Stimulated activated effector memory CD8-positive, alpha-beta T cell treated with anti-CD3 and anti-CD28 coated beads, Interleukin-12 subunit alpha, Interleukin-12 subunit beta, amount 100 ng/mL, for 72 hours (primary cell): ENCODE measurements around the gene AVL9.
A peak's percentile ranks its signal among the peaks of the same experiment; 100 is the strongest.

ENCODE experiments used
- ATAC-seq: fragments of 150-1000 bp; cut with Tn5 transposase; 2 replicates; pipeline ENCODE4 v1.10.0; 2021
- DNase-seq, 2 donors: peaks; one replicate each; pipeline ENCODE4 v3.0.0; 2021 to 2022; ENCODE audit warnings: low spot score in 2 of 2
- H3K27ac Mint-ChIP-seq: one replicate; pipeline ENCODE4 v1.8.0; 2022; ENCODE audit warnings: mild to moderate bottlenecking, mixed read lengths
- H3K36me3 Mint-ChIP-seq: one replicate; pipeline ENCODE4 v1.8.0; 2022; ENCODE audit warnings: mild to moderate bottlenecking, mixed read lengths
- H3K4me1 Mint-ChIP-seq: one replicate; pipeline ENCODE4 v1.8.0; 2022; ENCODE audit warnings: mixed read lengths
- H3K4me3 Mint-ChIP-seq: one replicate; pipeline ENCODE4 v1.8.0; 2022; ENCODE audit warnings: mild to moderate bottlenecking, mixed read lengths
- H3K9me3 Mint-ChIP-seq: one replicate; pipeline ENCODE4 v1.8.0; 2022; ENCODE audit warnings: mixed read lengths

Gene AVL9

DNA sequence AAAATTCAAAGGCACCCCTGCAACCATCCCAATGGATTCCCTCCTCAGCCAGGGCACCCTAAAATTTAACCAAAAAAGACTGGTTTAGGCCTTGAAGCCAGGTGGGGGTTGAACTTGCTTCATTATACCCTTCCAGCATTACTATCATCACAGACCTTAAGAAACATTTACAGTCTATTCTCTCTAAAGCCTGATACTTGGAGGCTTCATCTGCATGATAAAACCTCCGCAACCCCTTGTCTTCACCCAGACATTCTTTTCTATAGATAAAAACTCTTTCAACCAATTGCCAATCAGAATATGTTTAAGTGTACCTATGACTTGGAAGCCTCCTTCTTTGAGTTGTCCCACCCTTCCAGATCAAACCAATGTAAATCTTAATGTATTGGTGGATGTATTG lies 17.9 kb downstream of the AVL9 start:
- H3K4me1 Mint-ChIP-seq: peaks cover 77% of the 10 kb centered on the region
- no peaks in the 10 kb centered on the region for H3K9me3 Mint-ChIP-seq
- H3K27ac Mint-ChIP-seq: no peak overlapping the region
- no peak overlapping the region for H3K4me3 Mint-ChIP-seq
- DNase-seq (no peak), ATAC-seq (no peak)
- H3K36me3 Mint-ChIP-seq: peaks cover 21% of the 10 kb centered on the region

DNA sequence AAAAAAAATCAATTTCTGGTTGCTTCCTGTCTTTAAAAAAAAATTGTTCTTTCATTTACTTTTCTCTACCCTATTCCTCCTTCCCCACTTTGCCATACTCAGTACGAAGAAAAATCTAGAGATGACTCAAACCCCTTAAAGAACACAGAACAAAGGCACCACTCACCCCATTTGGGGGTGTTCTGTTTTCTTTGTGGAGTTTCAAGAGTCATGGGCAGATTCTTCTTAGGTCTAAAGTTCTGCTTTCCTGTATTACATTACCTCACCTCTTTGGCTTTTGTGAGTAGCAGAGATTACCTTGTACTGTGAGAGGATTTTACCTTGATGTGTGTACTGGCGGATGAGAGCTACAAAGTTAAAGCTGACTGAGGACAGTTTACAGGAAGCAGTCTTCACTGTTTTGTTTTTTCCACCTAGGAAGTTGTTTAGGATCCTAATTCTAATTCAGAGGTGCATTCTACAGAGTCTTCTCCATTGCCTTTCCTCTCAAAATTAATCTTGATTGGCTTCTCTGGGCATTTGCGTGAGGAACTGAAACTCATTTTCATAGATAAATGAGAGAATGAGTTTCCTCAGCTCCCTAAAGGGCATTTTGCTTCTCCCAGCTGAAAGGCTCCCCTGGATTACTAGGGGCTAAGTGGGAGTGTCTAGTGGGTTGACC lies 20.7 kb downstream of the AVL9 start:
- ATAC-seq (peak; percentile 55), DNase-seq (peak in 1 of 2 donors; percentile 30)
- Mint-ChIP-seq H3K36me3 (peaks cover 17% of the 10 kb centered on the region), H3K27ac (peak overlapping the region; percentile 79), H3K9me3 (peaks cover 5% of the 10 kb centered on the region), H3K4me1 (peaks cover 64% of the 10 kb centered on the region), H3K4me3 (no peak overlapping the region)

DNA sequence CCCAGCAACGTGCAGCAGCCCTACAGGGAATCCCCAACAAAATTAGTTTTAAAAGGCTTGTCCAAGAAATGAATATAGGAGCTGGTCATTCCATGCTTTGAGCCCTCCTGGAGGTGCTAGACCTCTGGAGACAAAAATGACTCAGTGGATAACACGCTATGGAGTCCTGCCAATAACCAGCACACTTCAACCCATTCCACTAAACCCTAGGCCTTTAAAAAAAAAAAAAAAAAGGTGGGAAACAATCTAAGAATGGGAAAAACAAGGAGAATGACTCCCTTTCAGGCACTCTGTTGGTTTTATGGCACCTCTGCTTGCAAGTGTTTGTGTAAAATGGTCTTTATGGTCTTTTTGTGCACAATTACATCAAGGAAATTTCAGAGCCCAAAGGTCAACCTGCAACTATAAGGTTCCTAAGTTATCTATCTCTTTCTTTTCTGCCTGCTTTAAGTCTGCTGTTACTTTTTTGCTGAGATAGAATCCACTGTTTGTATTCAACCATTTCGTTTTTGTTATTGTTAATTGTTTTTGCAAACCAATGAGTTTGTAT lies 21.3 kb downstream of the AVL9 start:
- peak in 1 of 2 donors; percentile 32 for DNase-seq
- Mint-ChIP-seq H3K36me3 (peaks cover 17% of the 10 kb centered on the region), H3K9me3 (peaks cover 5% of the 10 kb centered on the region), H3K4me1 (peaks cover 63% of the 10 kb centered on the region), H3K4me3 (no peak overlapping the region), H3K27ac (no peak overlapping the region)
- no peak for ATAC-seq

DNA sequence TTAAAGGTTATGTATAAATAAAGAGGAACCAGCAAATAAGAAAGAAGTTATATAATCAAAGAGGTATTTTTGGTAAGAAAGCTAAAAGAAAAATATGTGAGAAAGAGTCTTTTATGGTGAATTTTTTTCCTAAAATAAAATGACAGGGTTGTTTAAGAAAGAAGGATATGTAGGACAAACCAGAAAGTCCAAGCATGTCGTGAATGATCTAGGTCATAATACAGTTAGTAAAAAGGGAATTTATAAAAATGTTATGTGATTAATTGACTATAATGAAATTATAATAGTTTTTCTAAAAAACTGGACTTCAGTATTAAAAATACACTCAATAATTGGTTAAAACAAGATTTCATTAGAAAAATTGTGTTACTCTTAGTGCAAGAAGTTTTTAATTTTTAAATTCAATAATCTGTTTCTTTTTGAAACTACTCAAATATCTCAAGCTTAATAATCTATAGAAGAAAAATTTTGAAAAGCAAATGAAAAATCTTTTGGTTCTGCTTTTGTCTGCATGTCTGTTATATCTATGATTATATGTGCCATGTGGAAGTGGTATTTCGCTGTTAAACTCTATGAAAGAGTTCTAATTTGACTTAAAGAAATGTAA lies 23.3 kb downstream of the AVL9 start:
- DNase-seq (no peak), ATAC-seq (no peak)
- no peak overlapping the region for H3K27ac Mint-ChIP-seq
- peaks cover 46% of the 10 kb centered on the region for H3K4me1 Mint-ChIP-seq
- no peak overlapping the region for H3K4me3 Mint-ChIP-seq
- H3K36me3 Mint-ChIP-seq: peaks cover 23% of the 10 kb centered on the region
- H3K9me3 Mint-ChIP-seq: peaks cover 5% of the 10 kb centered on the region

DNA sequence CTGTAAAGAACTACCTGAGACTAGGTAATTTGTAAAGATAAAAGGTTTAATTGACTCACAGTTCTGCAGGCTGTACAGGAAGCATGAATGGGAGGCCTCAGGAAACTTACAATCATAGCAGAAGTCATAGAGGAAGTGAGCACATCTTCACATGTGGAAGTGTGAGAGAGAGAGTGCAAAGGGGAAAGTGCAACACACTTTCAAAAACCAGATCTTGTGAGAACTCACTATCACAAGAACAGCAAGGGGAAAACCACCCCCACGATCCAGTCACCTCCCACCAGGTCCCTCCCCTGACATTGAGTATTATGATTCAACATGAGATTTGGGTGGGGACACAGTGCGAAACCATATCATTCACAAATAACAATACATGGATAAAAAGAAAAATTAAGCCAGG lies 24.5 kb downstream of the AVL9 start:
- H3K9me3 Mint-ChIP-seq: peaks cover 5% of the 10 kb centered on the region
- H3K27ac Mint-ChIP-seq: peak overlapping the region; percentile 64
- H3K36me3 Mint-ChIP-seq: peaks cover 18% of the 10 kb centered on the region
- DNase-seq (peak in 1 of 2 donors; percentile 45), ATAC-seq (peak; percentile 45)
- H3K4me1 Mint-ChIP-seq: peaks cover 34% of the 10 kb centered on the region
- H3K4me3 Mint-ChIP-seq: no peak overlapping the region

DNA sequence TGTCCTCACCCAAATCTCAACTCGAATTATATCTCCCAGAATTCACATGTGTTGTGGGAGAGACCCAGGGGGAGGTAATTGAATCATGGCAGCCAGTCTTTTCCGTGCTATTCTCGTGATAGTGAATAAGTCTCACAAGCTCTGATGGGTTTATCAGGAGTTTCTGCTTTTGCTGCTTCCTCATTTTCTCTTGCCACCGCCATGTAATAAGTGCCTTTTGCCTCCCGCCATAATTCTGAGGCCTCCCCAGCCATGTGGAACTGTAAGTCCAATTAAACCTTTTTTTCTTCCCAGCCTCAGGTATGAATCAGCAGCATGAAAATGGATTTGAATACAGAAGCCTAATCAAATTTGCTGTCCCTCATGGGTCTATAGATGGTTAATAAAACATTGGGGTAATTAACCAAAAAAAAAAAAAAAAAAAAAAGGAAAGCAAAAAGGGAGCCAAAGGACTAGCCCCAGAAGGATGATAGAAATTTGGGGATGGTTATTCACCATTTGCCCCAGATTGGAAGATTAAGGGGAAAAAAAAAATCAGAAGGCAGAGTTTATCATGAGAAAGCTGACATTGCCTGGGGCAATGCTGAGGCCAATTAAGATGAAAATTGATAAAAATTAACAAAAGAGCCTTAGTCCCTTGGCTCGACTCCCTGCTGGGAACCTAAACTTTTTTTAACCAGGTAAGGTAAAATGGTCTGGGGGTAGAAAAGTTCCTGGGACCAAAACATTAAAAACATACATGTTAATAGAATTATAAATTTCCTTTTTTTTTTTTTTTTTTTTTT lies 27.6 kb downstream of the AVL9 start:
- DNase-seq: no peak
- no peak for ATAC-seq
- Mint-ChIP-seq H3K9me3 (peaks cover 5% of the 10 kb centered on the region), H3K4me1 (peaks cover 18% of the 10 kb centered on the region), H3K4me3 (no peak overlapping the region), H3K36me3 (peaks cover 7% of the 10 kb centered on the region), H3K27ac (no peak overlapping the region)

DNA sequence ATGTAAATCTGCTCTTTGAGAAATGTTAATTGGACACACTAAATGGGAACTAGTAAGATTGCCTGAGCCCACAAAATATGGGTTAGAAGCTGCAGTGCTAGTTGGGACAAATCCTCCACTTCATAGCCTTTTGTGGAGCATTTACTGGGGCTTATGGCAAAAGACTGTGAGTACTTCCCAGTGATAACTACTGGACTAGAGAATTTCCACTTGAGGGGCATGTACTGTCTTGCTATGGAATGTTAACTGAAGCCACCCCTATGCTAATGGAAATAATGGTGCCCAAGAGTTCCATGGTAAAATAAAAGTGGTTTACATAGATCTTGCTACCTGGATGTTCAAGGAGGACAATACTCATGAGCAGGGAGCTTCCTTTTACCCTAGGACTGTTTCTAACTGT lies 29.3 kb downstream of the AVL9 start:
- H3K36me3 Mint-ChIP-seq: peaks cover 7% of the 10 kb centered on the region
- peaks cover 4% of the 10 kb centered on the region for H3K9me3 Mint-ChIP-seq
- peak overlapping the region; percentile 50 for H3K27ac Mint-ChIP-seq
- no peak overlapping the region for H3K4me3 Mint-ChIP-seq
- ATAC-seq: no peak
- DNase-seq: no peak
- peaks cover 31% of the 10 kb centered on the region for H3K4me1 Mint-ChIP-seq

DNA sequence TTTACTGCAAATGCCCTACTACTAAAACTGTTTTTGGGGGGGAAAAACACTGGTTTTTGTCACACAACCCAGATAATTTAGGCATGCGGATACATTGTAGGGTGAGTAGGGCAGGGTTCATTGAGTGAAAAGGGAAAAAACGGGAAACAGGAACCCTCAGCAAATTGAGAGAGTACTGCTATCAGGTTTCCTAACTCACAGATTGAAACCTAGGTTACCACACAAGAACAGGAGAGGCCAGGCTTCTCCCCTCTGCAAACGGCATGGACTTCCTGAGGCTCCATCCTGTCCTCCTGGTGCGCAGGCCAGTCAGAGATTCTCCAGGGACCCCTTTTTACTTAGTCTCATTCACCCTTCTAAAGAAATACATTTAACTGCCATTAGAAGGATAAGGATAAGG lies 30.6 kb downstream of the AVL9 start:
- H3K9me3 Mint-ChIP-seq: no peaks in the 10 kb centered on the region
- H3K36me3 Mint-ChIP-seq: peaks cover 7% of the 10 kb centered on the region
- DNase-seq: no peak
- H3K4me1 Mint-ChIP-seq: peaks cover 23% of the 10 kb centered on the region
- H3K4me3 Mint-ChIP-seq: no peak overlapping the region
- no peak for ATAC-seq
- H3K27ac Mint-ChIP-seq: no peak overlapping the region

DNA sequence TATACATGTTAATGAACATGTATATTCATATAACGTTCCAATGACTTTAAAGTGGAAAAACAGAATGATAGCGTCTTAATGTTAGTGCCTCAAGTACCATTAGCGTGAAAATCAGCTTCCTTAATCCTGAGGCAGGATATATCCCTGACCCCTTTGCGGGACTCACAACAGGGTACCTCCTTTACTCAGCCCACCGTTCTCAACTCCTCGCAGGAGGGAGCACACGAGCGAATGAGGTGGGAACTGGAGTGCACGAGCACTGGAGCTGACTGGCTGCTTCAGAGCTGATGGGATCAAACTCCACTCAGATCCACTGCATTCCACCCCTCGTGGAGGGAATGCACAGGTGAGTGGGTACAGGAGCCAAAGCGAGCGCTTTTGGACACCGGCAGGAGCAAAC lies 36.1 kb downstream of the AVL9 start:
- H3K4me1 Mint-ChIP-seq: peaks cover 30% of the 10 kb centered on the region
- no peaks in the 10 kb centered on the region for H3K9me3 Mint-ChIP-seq
- H3K27ac Mint-ChIP-seq: no peak overlapping the region
- no peaks in the 10 kb centered on the region for H3K36me3 Mint-ChIP-seq
- no peak for ATAC-seq
- no peak for DNase-seq
- H3K4me3 Mint-ChIP-seq: no peak overlapping the region

DNA sequence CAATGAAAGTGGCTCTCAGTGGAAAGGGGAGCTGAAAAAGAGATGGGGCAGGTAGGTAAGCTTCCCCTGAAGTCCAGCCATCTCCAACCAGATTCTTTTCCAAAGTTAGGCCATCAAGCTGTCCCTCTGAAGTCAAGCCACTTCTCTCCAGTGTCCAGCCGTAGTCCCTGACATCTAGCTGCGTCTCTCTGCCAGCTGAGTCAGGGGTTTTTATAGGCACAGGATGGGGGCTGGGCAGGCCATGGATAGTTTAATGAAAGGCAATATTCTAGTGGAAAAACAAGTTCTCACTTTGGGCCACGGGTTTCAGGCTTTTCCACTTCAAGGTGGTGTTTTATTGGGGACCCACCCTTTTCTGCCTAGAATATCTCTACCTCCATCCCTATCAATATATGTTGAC lies 36.8 kb downstream of the AVL9 start:
- DNase-seq (no peak), ATAC-seq (no peak)
- peaks cover 33% of the 10 kb centered on the region for H3K4me1 Mint-ChIP-seq
- no peak overlapping the region for H3K4me3 Mint-ChIP-seq
- H3K9me3 Mint-ChIP-seq: no peaks in the 10 kb centered on the region
- no peak overlapping the region for H3K27ac Mint-ChIP-seq
- H3K36me3 Mint-ChIP-seq: no peaks in the 10 kb centered on the region

DNA sequence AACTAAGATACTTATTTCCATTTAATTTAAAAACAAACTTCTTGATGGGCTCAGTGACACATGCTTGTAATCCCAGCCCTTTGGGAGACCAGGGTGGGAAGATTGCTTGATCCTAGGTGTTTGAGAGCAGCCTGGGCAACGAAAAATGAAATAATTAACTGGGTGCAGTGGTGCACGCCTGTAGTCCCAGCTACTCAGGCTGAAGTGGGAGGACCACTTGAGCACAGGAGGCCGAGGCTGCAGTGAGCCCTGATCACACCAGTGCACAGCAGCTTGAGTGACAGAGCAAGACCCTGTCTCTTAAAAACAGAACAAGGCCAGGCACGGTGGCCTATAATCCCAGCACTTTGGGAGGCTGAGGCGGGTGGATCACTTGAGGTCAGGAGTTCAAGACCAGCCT lies 37.4 kb downstream of the AVL9 start:
- Mint-ChIP-seq H3K4me3 (no peak overlapping the region), H3K36me3 (no peaks in the 10 kb centered on the region), H3K9me3 (no peaks in the 10 kb centered on the region), H3K27ac (no peak overlapping the region), H3K4me1 (peaks cover 32% of the 10 kb centered on the region)
- ATAC-seq: no peak
- no peak for DNase-seq

DNA sequence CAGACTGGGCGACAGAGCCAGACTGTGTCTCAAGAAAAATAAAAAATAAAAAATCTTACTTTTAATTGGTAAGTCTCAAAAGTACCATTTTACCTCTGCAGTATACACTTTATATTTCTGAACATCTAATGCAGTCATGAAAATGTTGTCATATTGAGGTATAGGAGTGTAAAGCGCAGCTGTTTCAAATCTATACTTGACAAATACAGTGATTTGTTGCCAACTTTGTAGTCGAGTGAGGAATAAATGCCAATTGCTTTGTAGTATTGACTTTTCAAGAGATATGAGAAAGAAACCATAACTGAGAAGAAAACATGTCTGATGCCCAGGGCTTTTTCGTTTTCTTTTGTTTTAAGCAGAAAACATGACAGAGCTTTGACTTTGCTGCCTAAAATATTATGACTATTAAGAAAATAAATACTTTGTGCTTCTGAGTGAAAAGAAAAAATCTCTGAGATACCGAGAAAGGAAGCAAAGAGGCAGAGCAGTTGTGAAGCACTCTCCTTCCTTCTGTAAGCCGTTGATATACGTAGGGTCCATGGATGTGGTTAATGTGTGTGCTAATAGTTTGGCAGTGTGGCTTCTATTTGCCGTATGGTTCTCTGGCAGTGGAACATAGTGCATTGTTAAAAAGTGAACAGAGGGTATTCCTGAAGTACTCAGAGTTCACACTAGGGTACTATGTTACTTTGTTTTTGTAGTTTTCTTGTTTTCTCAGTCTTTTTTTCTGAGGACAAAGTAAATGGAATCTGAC lies 38.2 kb downstream of the AVL9 start:
- no peak for ATAC-seq
- Mint-ChIP-seq H3K36me3 (no peaks in the 10 kb centered on the region), H3K9me3 (no peaks in the 10 kb centered on the region), H3K4me1 (peaks cover 25% of the 10 kb centered on the region), H3K4me3 (no peak overlapping the region), H3K27ac (no peak overlapping the region)
- DNase-seq: peak in 1 of 2 donors; percentile 35

DNA sequence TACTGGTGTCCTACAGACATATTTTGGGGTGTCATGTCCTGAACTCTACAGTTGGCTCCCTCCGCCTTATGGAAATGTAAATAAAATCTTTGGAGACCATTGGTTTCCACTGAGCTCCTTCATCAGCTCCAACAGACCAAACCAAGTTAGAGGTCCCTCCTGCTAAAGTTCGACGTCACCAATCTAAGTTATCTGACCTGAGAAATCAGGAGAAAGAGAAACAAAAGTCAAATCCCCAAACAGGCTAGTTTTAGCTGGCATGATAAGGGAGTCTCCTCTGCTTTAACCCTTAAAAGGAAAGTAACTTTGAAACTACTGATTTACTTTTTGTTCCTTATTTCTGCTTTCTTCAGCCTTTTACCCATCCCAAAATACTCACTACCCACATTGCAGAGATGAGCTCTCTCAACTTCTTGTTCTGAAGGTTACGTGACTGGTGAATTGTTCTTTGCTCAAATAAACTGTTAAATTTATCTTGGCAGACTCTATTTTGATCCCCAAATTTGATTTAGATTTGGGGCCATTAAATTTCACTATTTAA lies 39.9 kb downstream of the AVL9 start:
- Mint-ChIP-seq H3K4me3 (no peak overlapping the region), H3K9me3 (no peaks in the 10 kb centered on the region), H3K36me3 (no peaks in the 10 kb centered on the region), H3K27ac (no peak overlapping the region), H3K4me1 (peaks cover 24% of the 10 kb centered on the region)
- DNase-seq (peak in 1 of 2 donors; percentile 23), ATAC-seq (no peak)

DNA sequence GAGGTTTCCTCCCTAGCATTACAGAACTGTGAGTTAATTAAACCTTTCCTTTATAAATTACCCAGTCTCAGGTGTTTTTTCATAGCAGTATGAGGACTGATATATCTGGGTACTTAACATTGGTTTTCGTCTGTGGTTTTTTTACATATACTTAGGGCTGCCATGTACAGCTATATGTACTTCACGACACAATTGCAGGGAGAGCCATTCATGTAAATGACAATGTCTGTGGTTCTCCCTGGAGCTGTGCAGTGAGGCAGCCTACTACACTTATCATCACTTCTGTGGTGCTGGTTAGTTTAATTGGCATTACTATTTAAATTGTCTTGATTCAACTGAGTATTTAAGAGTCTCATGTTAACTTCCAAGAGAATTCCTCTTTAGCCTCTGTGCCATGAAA lies 40.7 kb downstream of the AVL9 start:
- no peak for ATAC-seq
- Mint-ChIP-seq H3K4me1 (peaks cover 27% of the 10 kb centered on the region), H3K4me3 (no peak overlapping the region), H3K36me3 (no peaks in the 10 kb centered on the region), H3K27ac (no peak overlapping the region), H3K9me3 (no peaks in the 10 kb centered on the region)
- DNase-seq: no peak

DNA sequence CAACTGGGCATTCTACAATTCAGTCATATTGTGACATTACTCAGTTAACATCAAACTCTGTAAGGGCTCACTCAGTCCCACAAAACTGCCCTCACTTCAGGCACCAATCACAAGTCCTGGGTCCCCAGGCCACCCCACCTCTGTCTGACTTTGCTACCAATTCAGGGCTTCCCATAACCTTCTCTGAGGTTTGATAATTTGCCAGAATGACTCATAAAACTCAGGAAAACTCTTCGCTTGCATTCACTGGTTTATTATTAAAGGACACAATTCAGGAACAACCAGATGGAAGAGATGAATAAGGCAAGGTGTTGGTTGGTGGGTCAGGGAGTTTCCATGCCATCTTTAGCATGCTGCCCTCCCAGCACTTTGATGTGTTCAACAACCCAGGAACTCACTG lies 41.3 kb downstream of the AVL9 start:
- Mint-ChIP-seq H3K4me3 (no peak overlapping the region), H3K27ac (no peak overlapping the region), H3K4me1 (peaks cover 27% of the 10 kb centered on the region), H3K9me3 (no peaks in the 10 kb centered on the region), H3K36me3 (no peaks in the 10 kb centered on the region)
- DNase-seq (peak in 1 of 2 donors; percentile 38), ATAC-seq (no peak)
